ENCODE measurements around the gene PPP4C.

PPP4C gene

DNA sequence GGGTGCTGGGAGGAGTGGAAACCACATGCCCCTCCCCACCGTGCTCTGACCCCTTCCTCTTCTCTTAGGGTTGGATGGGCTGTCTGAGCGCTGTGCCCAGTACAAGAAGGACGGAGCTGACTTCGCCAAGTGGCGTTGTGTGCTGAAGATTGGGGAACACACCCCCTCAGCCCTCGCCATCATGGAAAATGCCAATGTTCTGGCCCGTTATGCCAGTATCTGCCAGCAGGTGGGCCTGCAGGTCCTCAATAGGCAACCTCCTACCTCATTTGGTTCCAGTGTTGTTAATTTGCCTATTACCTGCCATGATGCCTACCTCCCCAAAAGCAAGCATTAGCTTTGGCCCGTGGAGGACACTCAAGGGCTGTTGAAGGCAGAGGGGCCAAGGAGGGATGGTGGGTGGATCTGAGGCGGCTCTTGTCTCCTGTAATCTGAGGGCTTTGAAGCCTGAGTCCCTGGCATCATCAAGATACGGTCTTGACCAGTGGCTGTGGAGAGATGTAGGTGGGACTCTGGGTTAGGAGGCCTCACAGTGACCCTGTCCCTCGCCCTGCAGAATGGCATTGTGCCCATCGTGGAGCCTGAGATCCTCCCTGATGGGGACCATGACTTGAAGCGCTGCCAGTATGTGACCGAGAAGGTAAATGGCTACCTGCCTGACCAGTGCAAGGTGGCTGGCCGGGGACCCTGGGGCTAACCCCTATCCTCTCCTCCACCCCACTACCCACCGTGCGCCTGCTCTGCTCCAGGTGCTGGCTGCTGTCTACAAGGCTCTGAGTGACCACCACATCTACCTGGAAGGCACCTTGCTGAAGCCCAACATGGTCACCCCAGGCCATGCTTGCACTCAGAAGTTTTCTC, 6.8 kb upstream of the PPP4C start:
- Histone ChIP-seq H3K4me3 (ENCODE audit: low read length) (no peak overlapping the region), H3K27ac (ENCODE audit: low read length) (no peak overlapping the region), H3K9me3 (ENCODE audit: insufficient read depth, low read length) (no peaks in the 10 kb centered on the region), H3K36me3 (replicated peaks; ENCODE audit: low read depth, low read length) (peaks cover 64% of the 10 kb centered on the region), H3K4me2 (ENCODE audit: low read length) (no peak overlapping the region), H2AFZ (ENCODE audit: low read depth, low read length) (no peak overlapping the region), H3K9ac (ENCODE audit: low read length) (no peak overlapping the region), H3K79me2 (ENCODE audit: low read length) (peaks cover 58% of the 10 kb centered on the region), H3K4me1 (ENCODE audit: low read length) (peaks cover 10% of the 10 kb centered on the region), H3K27me3 (ENCODE audit: low read depth, low read length) (no peaks in the 10 kb centered on the region), H4K20me1 (ENCODE audit: insufficient read depth, low read length) (peaks cover 48% of the 10 kb centered on the region)
- TF ChIP-seq EZH2phosphoT487 (IDR thresholded peaks at IDR 0.05; ENCODE audit: low read depth): no peak
- TF ChIP-seq, protein P1, sequence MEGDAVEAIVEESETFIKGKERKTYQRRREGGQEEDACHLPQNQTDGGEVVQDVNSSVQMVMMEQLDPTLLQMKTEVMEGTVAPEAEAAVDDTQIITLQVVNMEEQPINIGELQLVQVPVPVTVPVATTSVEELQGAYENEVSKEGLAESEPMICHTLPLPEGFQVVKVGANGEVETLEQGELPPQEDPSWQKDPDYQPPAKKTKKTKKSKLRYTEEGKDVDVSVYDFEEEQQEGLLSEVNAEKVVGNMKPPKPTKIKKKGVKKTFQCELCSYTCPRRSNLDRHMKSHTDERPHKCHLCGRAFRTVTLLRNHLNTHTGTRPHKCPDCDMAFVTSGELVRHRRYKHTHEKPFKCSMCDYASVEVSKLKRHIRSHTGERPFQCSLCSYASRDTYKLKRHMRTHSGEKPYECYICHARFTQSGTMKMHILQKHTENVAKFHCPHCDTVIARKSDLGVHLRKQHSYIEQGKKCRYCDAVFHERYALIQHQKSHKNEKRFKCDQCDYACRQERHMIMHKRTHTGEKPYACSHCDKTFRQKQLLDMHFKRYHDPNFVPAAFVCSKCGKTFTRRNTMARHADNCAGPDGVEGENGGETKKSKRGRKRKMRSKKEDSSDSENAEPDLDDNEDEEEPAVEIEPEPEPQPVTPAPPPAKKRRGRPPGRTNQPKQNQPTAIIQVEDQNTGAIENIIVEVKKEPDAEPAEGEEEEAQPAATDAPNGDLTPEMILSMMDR (IDR thresholded peaks at IDR 0.05; ENCODE audit: low read depth, low read length): peak; percentile 28; the same call in 1 of the 2 replicates

DNA sequence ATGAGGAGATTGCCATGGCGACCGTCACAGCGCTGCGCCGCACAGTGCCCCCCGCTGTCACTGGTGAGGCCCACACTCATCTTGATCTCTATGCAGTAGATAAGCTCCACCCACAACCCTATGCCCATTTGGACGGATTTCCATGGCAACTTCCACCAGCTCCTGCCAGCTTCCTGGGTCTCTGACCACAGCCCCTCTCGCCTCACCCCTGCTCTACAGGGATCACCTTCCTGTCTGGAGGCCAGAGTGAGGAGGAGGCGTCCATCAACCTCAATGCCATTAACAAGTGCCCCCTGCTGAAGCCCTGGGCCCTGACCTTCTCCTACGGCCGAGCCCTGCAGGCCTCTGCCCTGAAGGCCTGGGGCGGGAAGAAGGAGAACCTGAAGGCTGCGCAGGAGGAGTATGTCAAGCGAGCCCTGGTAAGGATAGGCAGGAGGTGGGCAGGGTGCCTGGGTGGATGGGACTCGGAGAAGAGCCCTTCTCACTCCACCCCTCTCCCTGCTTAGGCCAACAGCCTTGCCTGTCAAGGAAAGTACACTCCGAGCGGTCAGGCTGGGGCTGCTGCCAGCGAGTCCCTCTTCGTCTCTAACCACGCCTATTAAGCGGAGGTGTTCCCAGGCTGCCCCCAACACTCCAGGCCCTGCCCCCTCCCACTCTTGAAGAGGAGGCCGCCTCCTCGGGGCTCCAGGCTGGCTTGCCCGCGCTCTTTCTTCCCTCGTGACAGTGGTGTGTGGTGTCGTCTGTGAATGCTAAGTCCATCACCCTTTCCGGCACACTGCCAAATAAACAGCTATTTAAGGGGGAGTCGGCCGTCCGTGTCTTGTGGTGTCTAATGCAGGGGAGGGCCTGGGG, 6.0 kb upstream of the PPP4C start:
- peaks cover 48% of the 10 kb centered on the region for H4K20me1 ChIP-seq (ENCODE audit: insufficient read depth, low read length)
- no peaks in the 10 kb centered on the region for H3K9me3 ChIP-seq (ENCODE audit: insufficient read depth, low read length)
- no peak overlapping the region for H3K27ac ChIP-seq (ENCODE audit: low read length)
- H2AFZ ChIP-seq (ENCODE audit: low read depth, low read length): no peak overlapping the region
- H3K4me1 ChIP-seq (ENCODE audit: low read length): peaks cover 12% of the 10 kb centered on the region
- H3K36me3 ChIP-seq (replicated peaks; ENCODE audit: low read depth, low read length): peaks cover 64% of the 10 kb centered on the region
- no peak overlapping the region for H3K4me2 ChIP-seq (ENCODE audit: low read length)
- H3K79me2 ChIP-seq (ENCODE audit: low read length): peaks cover 50% of the 10 kb centered on the region
- H3K4me3 ChIP-seq (ENCODE audit: low read length): no peak overlapping the region
- TF ChIP-seq, protein P1 (IDR thresholded peaks at IDR 0.05; ENCODE audit: low read depth, low read length): no peak
- no peak for TF ChIP-seq EZH2phosphoT487 (IDR thresholded peaks at IDR 0.05; ENCODE audit: low read depth)
- no peaks in the 10 kb centered on the region for H3K27me3 ChIP-seq (ENCODE audit: low read depth, low read length)
- no peak overlapping the region for H3K9ac ChIP-seq (ENCODE audit: low read length)

GRCh38 chr16:30070490-30070889, 5.3 kb upstream of the PPP4C start:
- peaks cover 45% of the 10 kb centered on the region for H3K79me2 ChIP-seq (ENCODE audit: low read length)
- H3K4me3 ChIP-seq (ENCODE audit: low read length): no peak overlapping the region
- TF ChIP-seq, protein P1 (IDR thresholded peaks at IDR 0.05; ENCODE audit: low read depth, low read length): no peak
- TF ChIP-seq EZH2phosphoT487 (IDR thresholded peaks at IDR 0.05; ENCODE audit: low read depth): no peak
- no peak overlapping the region for H2AFZ ChIP-seq (ENCODE audit: low read depth, low read length)
- H3K27ac ChIP-seq (ENCODE audit: low read length): no peak overlapping the region
- no peak overlapping the region for H3K9ac ChIP-seq (ENCODE audit: low read length)
- H4K20me1 ChIP-seq (ENCODE audit: insufficient read depth, low read length): peaks cover 48% of the 10 kb centered on the region
- H3K4me2 ChIP-seq (ENCODE audit: low read length): no peak overlapping the region
- no peaks in the 10 kb centered on the region for H3K9me3 ChIP-seq (ENCODE audit: insufficient read depth, low read length)
- peaks cover 64% of the 10 kb centered on the region for H3K36me3 ChIP-seq (replicated peaks; ENCODE audit: low read depth, low read length)
- peaks cover 17% of the 10 kb centered on the region for H3K4me1 ChIP-seq (ENCODE audit: low read length)
- no peaks in the 10 kb centered on the region for H3K27me3 ChIP-seq (ENCODE audit: low read depth, low read length)

- Histone ChIP-seq H3K27ac (ENCODE audit: low read length) (peak overlapping the region; percentile 73), H3K79me2 (ENCODE audit: low read length) (peaks cover 42% of the 10 kb centered on the region), H3K27me3 (ENCODE audit: low read depth, low read length) (no peaks in the 10 kb centered on the region), H2AFZ (ENCODE audit: low read depth, low read length) (no peak overlapping the region), H3K4me2 (ENCODE audit: low read length) (peak overlapping the region; percentile 94), H3K4me1 (ENCODE audit: low read length) (peaks cover 16% of the 10 kb centered on the region), H3K9ac (ENCODE audit: low read length) (peak overlapping the region; percentile 79), H4K20me1 (ENCODE audit: insufficient read depth, low read length) (peaks cover 9% of the 10 kb centered on the region), H3K9me3 (ENCODE audit: insufficient read depth, low read length) (no peaks in the 10 kb centered on the region), H3K4me3 (ENCODE audit: low read length) (peak overlapping the region; percentile 83), H3K36me3 (replicated peaks; ENCODE audit: low read depth, low read length) (peaks cover 42% of the 10 kb centered on the region)
- no peak for TF ChIP-seq EZH2phosphoT487 (IDR thresholded peaks at IDR 0.05; ENCODE audit: low read depth)
- TF ChIP-seq, protein P1 (IDR thresholded peaks at IDR 0.05; ENCODE audit: low read depth, low read length): no peak
These were observed 540 bp downstream of the PPP4C start for GRCh38 chr16:30076276-30076791.
